ENCODE data around the gene STIM1.

DNA sequence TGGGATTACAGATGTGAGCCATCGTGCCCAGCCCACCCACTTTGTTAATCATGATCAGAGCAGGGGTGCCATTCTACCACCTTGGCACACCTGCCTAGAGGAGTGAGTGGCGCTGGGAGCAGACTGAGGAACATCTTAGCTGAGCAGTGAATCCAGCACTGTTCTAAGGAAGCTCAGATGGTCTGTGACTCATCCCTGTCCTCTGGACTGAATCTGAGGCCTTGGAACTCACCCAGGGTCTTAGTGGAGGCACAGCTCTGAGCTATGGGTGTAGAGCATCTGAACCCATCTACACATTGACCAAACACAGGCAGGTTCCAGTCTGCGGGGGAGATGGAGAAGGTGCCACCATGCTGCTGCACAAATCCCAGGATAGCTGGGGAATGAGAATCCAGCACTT, 32.2 kb upstream of the STIM1 start:
- TF ChIP-seq GATA2 (IDR thresholded peaks at IDR 0.05; ENCODE audit: low read depth, low read length) = no peak
- no peak for TF ChIP-seq GATA3 (IDR thresholded peaks at IDR 0.05; ENCODE audit: low read depth, low read length)
